ENCODE results near the gene DENND1A. TPM values are rescaled to one million over a fixed set of nuclear protein-coding genes. Genes with fewer than 3 reads are reported as not detected.

DENND1A gene
- total RNA-seq, 4 donors from 2014 or later: 37.1 to 55.3 (median 50.0) TPM

GRCh38 chr9:123380852-123381705, 548.8 kb downstream of the DENND1A start:
- no peak for TF ChIP-seq POLR2A (IDR thresholded peaks at IDR 0.05)
- TF ChIP-seq CTCF (IDR thresholded peaks at IDR 0.05): no peak
- Histone ChIP-seq H3K9me3 (no peaks in the 10 kb centered on the region), H3K4me3 (no peak overlapping the region), H3K36me3 (peaks cover 0 to 26% (median 0%) of the 10 kb centered on the region in 3 donors), H3K27me3 (no peaks in the 10 kb centered on the region), H3K27ac (no peak overlapping the region), H3K4me1 (peaks cover 0 to 22% (median 0%) of the 10 kb centered on the region in 4 donors)
- no peak for DNase-seq

GRCh38 chr9:123378956-123379660, 550.8 kb downstream of the DENND1A start:
- Histone ChIP-seq H3K4me1 (peaks cover 0 to 35% (median 5%) of the 10 kb centered on the region in 4 donors), H3K4me3 (no peak overlapping the region), H3K27me3 (no peaks in the 10 kb centered on the region), H3K27ac (no peak overlapping the region), H3K36me3 (peaks cover 0 to 26% (median 0%) of the 10 kb centered on the region in 3 donors), H3K9me3 (no peaks in the 10 kb centered on the region)
- DNase-seq: no peak
- TF ChIP-seq POLR2A (IDR thresholded peaks at IDR 0.05) (no peak), CTCF (IDR thresholded peaks at IDR 0.05) (no peak)

- Histone ChIP-seq H3K4me1 (peaks cover 0 to 35% (median 5%) of the 10 kb centered on the region in 4 donors), H3K27ac (peak overlapping the region in 1 of 4 donors; percentile 66), H3K9me3 (no peaks in the 10 kb centered on the region), H3K4me3 (no peak overlapping the region), H3K36me3 (peaks cover 0 to 21% (median 0%) of the 10 kb centered on the region in 3 donors), H3K27me3 (peaks cover 0 to 8% of the 10 kb centered on the region in 2 donors)
- DNase-seq: no peak
- TF ChIP-seq POLR2A (IDR thresholded peaks at IDR 0.05) (no peak), CTCF (IDR thresholded peaks at IDR 0.05) (no peak)
Measured at GRCh38 chr9:123378025-123378424, 551.9 kb downstream of the DENND1A start.

- Histone ChIP-seq H3K4me1 (peaks cover 0 to 35% (median 5%) of the 10 kb centered on the region in 4 donors), H3K4me3 (no peak overlapping the region), H3K27me3 (peaks cover 0 to 8% of the 10 kb centered on the region in 2 donors), H3K27ac (peak overlapping the region in 2 of 4 donors; percentile 50 to 66), H3K36me3 (peaks cover 0 to 15% (median 0%) of the 10 kb centered on the region in 3 donors), H3K9me3 (no peaks in the 10 kb centered on the region)
- DNase-seq: peak in 2 of 3 donors; percentile 71 to 76
- TF ChIP-seq POLR2A (IDR thresholded peaks at IDR 0.05) (no peak), CTCF (IDR thresholded peaks at IDR 0.05) (no peak)
Measured at GRCh38 chr9:123377211-123377971, 552.5 kb downstream of the DENND1A start.
